T-helper 1 cell treated with Interleukin-12 subunit alpha and Interleukin-12 subunit beta and Interleukin-4 antibody, amounts not matched to agents 30 μg/mL and 1 μg/mL, for 36 hours (primary cell): ENCODE data around the gene DBF4.
"Not testable (repeated sequence)": the region's sequence is repeated elsewhere in the genome, so short reads cannot be mapped to it uniquely, and the experiment has no call there.

Experiments
- H3K27ac Mint-ChIP-seq: one replicate; pipeline ENCODE4 v1.8.0; 2021; ENCODE audit warnings: mild to moderate bottlenecking, mixed read lengths
- H3K27me3 Mint-ChIP-seq: one replicate; pipeline ENCODE4 v1.8.0; 2021; ENCODE audit warnings: low read depth, mixed read lengths
- H3K36me3 Mint-ChIP-seq: one replicate; pipeline ENCODE4 v1.8.0; 2021; ENCODE audit warnings: low read depth, mixed read lengths
- H3K4me1 Mint-ChIP-seq: one replicate; pipeline ENCODE4 v1.8.0; 2021; ENCODE audit warnings: low read depth, mixed read lengths
- H3K4me3 Mint-ChIP-seq: one replicate; pipeline ENCODE4 v1.8.0; 2021; ENCODE audit warnings: mild to moderate bottlenecking, moderate library complexity, mixed read lengths
- H3K9me3 Mint-ChIP-seq: one replicate; pipeline ENCODE4 v1.8.0; 2021; ENCODE audit warnings: mixed read lengths

The DBF4 gene

GRCh38 chr7:87876040-87876868, at the start of gene DBF4, which contains the start of gene SLC25A40:
Gene DBF4, plus strand, starts transcription at chr7:87876493. Its CDS starts 240 bp downstream, at chr7:87876733.
Gene SLC25A40, minus strand, starts transcription at chr7:87876360. Its CDS starts 17,633 bp downstream, at chr7:87858727.
- no peaks in the 10 kb centered on the region for H3K27me3 Mint-ChIP-seq
- peaks cover 30% of the 10 kb centered on the region for H3K36me3 Mint-ChIP-seq
- H3K27ac Mint-ChIP-seq, result peak within 1 kb of the TSS; percentile 96
- peak within 1 kb of the TSS; percentile 93 for H3K4me3 Mint-ChIP-seq
- peaks cover 41% of the 10 kb centered on the region for H3K4me1 Mint-ChIP-seq
- H3K9me3 Mint-ChIP-seq, result peaks cover 16% of the 10 kb centered on the region

GRCh38 chr7:87828383-87828782, 47.9 kb upstream of the DBF4 start:
- H3K27ac Mint-ChIP-seq, H3K4me3 Mint-ChIP-seq, H3K4me1 Mint-ChIP-seq, H3K27me3 Mint-ChIP-seq: not testable (repeated sequence)
- H3K36me3 Mint-ChIP-seq, result peaks cover 15% of the 10 kb centered on the region
- H3K9me3 Mint-ChIP-seq, result peaks cover 30% of the 10 kb centered on the region

GRCh38 chr7:87831097-87831496, 45.2 kb upstream of the DBF4 start:
- H3K4me1 Mint-ChIP-seq, result no peaks in the 10 kb centered on the region
- no peak overlapping the region for H3K4me3 Mint-ChIP-seq
- H3K27ac Mint-ChIP-seq, result no peak overlapping the region
- peaks cover 19% of the 10 kb centered on the region for H3K36me3 Mint-ChIP-seq
- H3K9me3 Mint-ChIP-seq, result peaks cover 13% of the 10 kb centered on the region
- no peaks in the 10 kb centered on the region for H3K27me3 Mint-ChIP-seq

GRCh38 chr7:87833130-87833529, 43.2 kb upstream of the DBF4 start:
- peaks cover 6% of the 10 kb centered on the region for H3K9me3 Mint-ChIP-seq
- H3K4me3 Mint-ChIP-seq, result no peak overlapping the region
- no peak overlapping the region for H3K27ac Mint-ChIP-seq
- peaks cover 2% of the 10 kb centered on the region for H3K4me1 Mint-ChIP-seq
- H3K36me3 Mint-ChIP-seq, result peaks cover 19% of the 10 kb centered on the region
- no peaks in the 10 kb centered on the region for H3K27me3 Mint-ChIP-seq

- no peaks in the 10 kb centered on the region for H3K9me3 Mint-ChIP-seq
- peaks cover 18% of the 10 kb centered on the region for H3K36me3 Mint-ChIP-seq
- no peak overlapping the region for H3K4me3 Mint-ChIP-seq
- H3K4me1 Mint-ChIP-seq, result peaks cover 2% of the 10 kb centered on the region
- no peaks in the 10 kb centered on the region for H3K27me3 Mint-ChIP-seq
- no peak overlapping the region for H3K27ac Mint-ChIP-seq
Measured at GRCh38 chr7:87837597-87837996, 38.7 kb upstream of the DBF4 start.

- Mint-ChIP-seq H3K4me1 (peaks cover 5% of the 10 kb centered on the region), H3K4me3 (no peak overlapping the region), H3K27ac (no peak overlapping the region), H3K27me3 (no peaks in the 10 kb centered on the region), H3K9me3 (no peaks in the 10 kb centered on the region), H3K36me3 (peaks cover 28% of the 10 kb centered on the region)
Measured at GRCh38 chr7:87850836-87851593, 25.3 kb upstream of the DBF4 start.

- peaks cover 32% of the 10 kb centered on the region for H3K36me3 Mint-ChIP-seq
- H3K27ac Mint-ChIP-seq, result no peak overlapping the region
- no peak overlapping the region for H3K4me3 Mint-ChIP-seq
- H3K9me3 Mint-ChIP-seq, result no peaks in the 10 kb centered on the region
- no peaks in the 10 kb centered on the region for H3K27me3 Mint-ChIP-seq
- H3K4me1 Mint-ChIP-seq, result peaks cover 4% of the 10 kb centered on the region
Measured at GRCh38 chr7:87852306-87852705, 24.0 kb upstream of the DBF4 start.

- H3K36me3 Mint-ChIP-seq, result peaks cover 39% of the 10 kb centered on the region
- no peak overlapping the region for H3K4me3 Mint-ChIP-seq
- no peak overlapping the region for H3K27ac Mint-ChIP-seq
- H3K27me3 Mint-ChIP-seq, result no peaks in the 10 kb centered on the region
- no peaks in the 10 kb centered on the region for H3K9me3 Mint-ChIP-seq
- H3K4me1 Mint-ChIP-seq, result peaks cover 4% of the 10 kb centered on the region
Measured at GRCh38 chr7:87853237-87853864, 22.9 kb upstream of the DBF4 start.

GRCh38 chr7:87858417-87859100, 17.7 kb upstream of the DBF4 start:
- Mint-ChIP-seq H3K27ac (no peak overlapping the region), H3K9me3 (no peaks in the 10 kb centered on the region), H3K36me3 (peaks cover 37% of the 10 kb centered on the region), H3K4me3 (no peak overlapping the region), H3K4me1 (peaks cover 3% of the 10 kb centered on the region), H3K27me3 (no peaks in the 10 kb centered on the region)

- peaks cover 24% of the 10 kb centered on the region for H3K9me3 Mint-ChIP-seq
- peaks cover 11% of the 10 kb centered on the region for H3K4me1 Mint-ChIP-seq
- H3K36me3 Mint-ChIP-seq, result peaks cover 60% of the 10 kb centered on the region
Measured at GRCh38 chr7:87866089-87866488, 10.2 kb upstream of the DBF4 start.

GRCh38 chr7:87866533-87866932, 9.8 kb upstream of the DBF4 start:
- Mint-ChIP-seq H3K4me1 (peaks cover 11% of the 10 kb centered on the region), H3K9me3 (peaks cover 26% of the 10 kb centered on the region), H3K36me3 (peaks cover 64% of the 10 kb centered on the region)
- not testable (repeated sequence) for H3K27me3 Mint-ChIP-seq, H3K4me3 Mint-ChIP-seq, H3K27ac Mint-ChIP-seq

More at GRCh38 chr7:87866089-87866488, 10.2 kb upstream of the DBF4 start:
- Mint-ChIP-seq H3K27me3 (no peaks in the 10 kb centered on the region), H3K27ac (no peak overlapping the region), H3K4me3 (no peak overlapping the region)

GRCh38 chr7:87870471-87870870, 5.8 kb upstream of the DBF4 start:
- peaks cover 24% of the 10 kb centered on the region for H3K4me1 Mint-ChIP-seq
- H3K9me3 Mint-ChIP-seq, result peaks cover 41% of the 10 kb centered on the region
- H3K36me3 Mint-ChIP-seq, result peaks cover 59% of the 10 kb centered on the region
- no peak overlapping the region for H3K27ac Mint-ChIP-seq
- no peak overlapping the region for H3K4me3 Mint-ChIP-seq
- H3K27me3 Mint-ChIP-seq, result no peaks in the 10 kb centered on the region

- Mint-ChIP-seq H3K9me3 (peaks cover 27% of the 10 kb centered on the region), H3K4me3 (no peak overlapping the region), H3K4me1 (peaks cover 24% of the 10 kb centered on the region), H3K36me3 (peaks cover 40% of the 10 kb centered on the region), H3K27ac (no peak overlapping the region), H3K27me3 (no peaks in the 10 kb centered on the region)
Measured at GRCh38 chr7:87872346-87872745, 3.9 kb upstream of the DBF4 start.

- H3K36me3 Mint-ChIP-seq, result peaks cover 33% of the 10 kb centered on the region
- peaks cover 23% of the 10 kb centered on the region for H3K9me3 Mint-ChIP-seq
- not testable (repeated sequence) for H3K27me3 Mint-ChIP-seq, H3K27ac Mint-ChIP-seq, H3K4me3 Mint-ChIP-seq
- H3K4me1 Mint-ChIP-seq, result peaks cover 28% of the 10 kb centered on the region
Measured at GRCh38 chr7:87873328-87873727, 3.0 kb upstream of the DBF4 start.
